SK-N-SH (cell line): Measurements from ENCODE around the gene HTT.

Experiments used
- ELF1 ChIP-seq: IDR thresholded peaks from 2 replicates; pipeline ENCODE4 v1.4.0; 2012
- GABPA ChIP-seq: IDR thresholded peaks from 2 replicates; pipeline ENCODE4 v1.4.0; 2012; ENCODE audit warnings: low read depth, mild to moderate bottlenecking
- SIN3A ChIP-seq: IDR thresholded peaks from 2 replicates; pipeline ENCODE4 v1.6.1; 2012; ENCODE audit warnings: low read depth, mild to moderate bottlenecking, low read length, moderate library complexity, borderline replicate concordance
- TF ChIP-seq, protein P1 (sequence below): fragments of 200-600 bp; sonication (generic); IDR thresholded peaks from 2 replicates; pipeline ENCODE4 v1.6.1; 2017; ENCODE audit warnings: antibody characterized with exemption, mild to moderate bottlenecking, moderate library complexity
- TF ChIP-seq, protein P2 (sequence below): fragments of 150-350 bp; IDR thresholded peaks from 2 replicates; pipeline ENCODE4 v1.6.1; 2017; ENCODE audit warnings: antibody characterized with exemption, low read length, low read depth, borderline replicate concordance

DNA sequence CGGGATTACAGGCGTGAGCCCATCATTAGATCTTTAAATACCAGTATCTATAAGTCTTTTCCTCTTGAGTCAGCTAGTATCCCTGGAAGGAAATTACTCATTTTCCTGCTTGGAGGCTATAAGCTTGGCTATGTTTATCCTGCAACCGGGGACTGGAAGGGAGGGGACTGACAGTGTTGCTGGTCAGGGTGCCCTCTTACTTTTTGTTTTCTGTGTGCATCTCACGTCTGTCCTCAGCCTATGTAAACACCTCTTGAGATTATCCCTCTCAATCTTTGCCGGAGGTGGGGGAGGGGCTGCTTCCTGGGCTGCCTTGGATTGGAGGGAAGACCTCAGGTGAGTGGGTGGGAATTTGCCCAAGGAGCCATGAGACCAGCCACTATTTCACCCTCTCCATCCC is 37.0 kb downstream of the HTT start:
- TF ChIP-seq, protein P1, sequence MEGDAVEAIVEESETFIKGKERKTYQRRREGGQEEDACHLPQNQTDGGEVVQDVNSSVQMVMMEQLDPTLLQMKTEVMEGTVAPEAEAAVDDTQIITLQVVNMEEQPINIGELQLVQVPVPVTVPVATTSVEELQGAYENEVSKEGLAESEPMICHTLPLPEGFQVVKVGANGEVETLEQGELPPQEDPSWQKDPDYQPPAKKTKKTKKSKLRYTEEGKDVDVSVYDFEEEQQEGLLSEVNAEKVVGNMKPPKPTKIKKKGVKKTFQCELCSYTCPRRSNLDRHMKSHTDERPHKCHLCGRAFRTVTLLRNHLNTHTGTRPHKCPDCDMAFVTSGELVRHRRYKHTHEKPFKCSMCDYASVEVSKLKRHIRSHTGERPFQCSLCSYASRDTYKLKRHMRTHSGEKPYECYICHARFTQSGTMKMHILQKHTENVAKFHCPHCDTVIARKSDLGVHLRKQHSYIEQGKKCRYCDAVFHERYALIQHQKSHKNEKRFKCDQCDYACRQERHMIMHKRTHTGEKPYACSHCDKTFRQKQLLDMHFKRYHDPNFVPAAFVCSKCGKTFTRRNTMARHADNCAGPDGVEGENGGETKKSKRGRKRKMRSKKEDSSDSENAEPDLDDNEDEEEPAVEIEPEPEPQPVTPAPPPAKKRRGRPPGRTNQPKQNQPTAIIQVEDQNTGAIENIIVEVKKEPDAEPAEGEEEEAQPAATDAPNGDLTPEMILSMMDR: no peak
- TF ChIP-seq GABPA: no peak
- TF ChIP-seq, protein P2, sequence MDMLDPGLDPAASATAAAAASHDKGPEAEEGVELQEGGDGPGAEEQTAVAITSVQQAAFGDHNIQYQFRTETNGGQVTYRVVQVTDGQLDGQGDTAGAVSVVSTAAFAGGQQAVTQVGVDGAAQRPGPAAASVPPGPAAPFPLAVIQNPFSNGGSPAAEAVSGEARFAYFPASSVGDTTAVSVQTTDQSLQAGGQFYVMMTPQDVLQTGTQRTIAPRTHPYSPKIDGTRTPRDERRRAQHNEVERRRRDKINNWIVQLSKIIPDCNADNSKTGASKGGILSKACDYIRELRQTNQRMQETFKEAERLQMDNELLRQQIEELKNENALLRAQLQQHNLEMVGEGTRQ: no peak
- no peak for TF ChIP-seq ELF1
- no peak for TF ChIP-seq SIN3A
